ENCODE results near the gene BTBD6.
"Not testable (repeated sequence)": the region's sequence is repeated elsewhere in the genome, so short reads cannot be mapped to it uniquely, and the experiment has no call there.

Gene BTBD6

DNA sequence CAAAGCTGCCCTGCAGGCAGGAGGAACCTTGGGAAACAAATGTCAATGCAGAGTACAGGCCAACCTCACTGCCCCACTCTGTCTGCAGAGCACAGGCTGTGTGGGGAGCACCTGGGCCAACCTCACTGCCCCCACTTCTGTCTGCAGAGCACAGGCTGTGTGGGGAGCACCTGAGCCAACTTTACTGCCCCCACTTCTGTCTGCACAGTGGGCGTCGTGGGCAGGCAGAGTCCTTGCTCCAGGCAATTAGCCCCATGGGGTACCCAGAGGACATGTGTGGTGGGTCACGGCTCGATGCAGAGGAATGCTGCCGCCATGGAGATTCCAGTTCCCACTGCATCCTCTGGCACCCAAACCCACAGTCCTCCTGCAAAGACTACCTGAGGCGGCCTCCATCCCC, 26.3 kb downstream of the BTBD6 start:
- no peak for DNase-seq

DNA sequence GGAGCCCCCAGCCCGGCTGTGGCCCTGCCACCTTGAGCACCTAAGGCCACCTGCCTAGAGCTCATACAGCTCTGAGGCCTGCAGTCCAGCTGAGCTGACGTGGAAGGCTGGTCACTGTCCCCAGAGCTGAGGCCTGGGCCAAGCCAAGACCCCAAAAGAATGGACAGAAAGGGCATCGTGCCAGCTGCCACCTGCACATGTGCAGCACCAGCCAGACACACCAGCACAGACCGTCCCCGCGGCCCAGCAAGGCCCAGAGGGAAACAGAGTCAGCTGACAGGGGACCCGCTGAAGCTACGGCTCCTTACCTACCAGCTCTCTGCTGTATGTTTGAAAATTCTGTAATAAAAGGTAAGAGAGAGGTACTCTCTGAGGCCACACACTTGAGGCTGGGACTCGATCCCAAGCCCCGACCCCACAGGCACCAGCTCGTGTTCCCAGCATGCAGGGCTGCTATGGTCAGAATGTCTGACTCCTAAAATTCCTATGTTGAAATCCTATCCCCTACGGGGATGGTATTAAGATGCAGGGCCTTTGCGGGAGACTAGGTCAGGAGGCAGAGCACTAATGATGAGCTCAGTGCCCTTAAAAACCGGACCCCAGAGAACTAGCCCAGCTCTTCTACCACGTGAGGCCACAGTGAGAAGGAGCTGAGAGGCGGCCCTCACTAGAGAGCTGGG, 27.1 kb downstream of the BTBD6 start:
- no peak for DNase-seq

GRCh38 chr14:105277448-105277847, 29.1 kb downstream of the BTBD6 start:
- not testable (repeated sequence) for DNase-seq

DNA sequence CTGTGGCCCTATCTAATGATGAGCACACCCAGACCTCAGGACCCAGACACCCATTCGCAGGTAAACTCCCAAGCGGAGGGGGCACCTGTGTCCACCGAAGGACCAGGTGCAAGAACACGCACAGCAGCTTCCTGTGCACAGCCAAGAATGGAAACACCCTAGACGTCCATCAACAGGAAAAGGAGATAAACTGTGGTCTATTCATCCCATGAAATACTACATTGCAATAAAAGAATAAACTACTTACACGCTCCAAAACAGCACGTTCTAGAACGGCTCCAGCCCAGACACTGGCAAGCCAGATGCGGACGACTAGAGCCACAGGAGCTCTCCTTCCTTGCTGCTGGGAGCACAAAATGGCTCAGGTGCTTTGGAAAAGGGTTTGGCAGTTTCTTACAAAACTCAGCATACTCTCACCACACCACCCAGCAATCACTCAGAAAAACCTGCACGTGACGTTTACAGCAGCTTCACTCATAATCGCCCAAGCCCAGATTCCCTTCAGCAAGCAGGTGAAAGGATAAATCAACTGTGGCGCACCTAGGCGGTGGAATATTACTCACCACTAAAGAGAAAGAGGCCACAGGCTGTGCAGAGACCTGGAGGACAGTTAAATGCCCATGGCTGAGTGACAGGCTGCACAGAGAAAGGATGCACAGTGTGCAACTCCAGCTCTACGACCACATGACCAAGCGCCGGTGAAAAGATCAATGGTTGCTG, 31.5 kb downstream of the BTBD6 start:
- DNase-seq, result no peak

GRCh38 chr14:105280525-105280924, 32.2 kb downstream of the BTBD6 start:
- no peak for DNase-seq

- peak; percentile 61 for DNase-seq
Observed at GRCh38 chr14:105281371-105282097, 33.2 kb downstream of the BTBD6 start.

- DNase-seq, result no peak
Observed at GRCh38 chr14:105282098-105282725, 33.9 kb downstream of the BTBD6 start.

DNA sequence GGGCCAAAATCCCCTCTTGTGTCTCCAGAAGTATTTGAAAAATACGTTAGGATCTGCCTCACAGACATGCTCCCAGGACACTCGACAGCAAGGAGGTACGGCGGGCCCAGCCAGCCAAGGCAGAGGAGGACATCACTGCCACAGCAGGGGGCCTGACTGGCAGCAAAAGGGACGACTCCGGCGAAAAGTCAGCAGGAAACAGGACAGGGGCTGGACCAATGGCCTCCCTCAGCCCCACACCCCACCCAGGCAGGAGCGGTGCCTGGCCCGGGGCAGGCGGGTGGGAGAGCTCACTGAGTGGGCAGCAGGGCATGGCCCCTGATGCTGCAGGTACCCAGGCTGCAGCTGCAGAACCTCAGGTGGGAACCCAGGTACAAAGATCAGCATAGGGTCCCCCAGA, 34.7 kb downstream of the BTBD6 start:
- DNase-seq, result no peak

DNA sequence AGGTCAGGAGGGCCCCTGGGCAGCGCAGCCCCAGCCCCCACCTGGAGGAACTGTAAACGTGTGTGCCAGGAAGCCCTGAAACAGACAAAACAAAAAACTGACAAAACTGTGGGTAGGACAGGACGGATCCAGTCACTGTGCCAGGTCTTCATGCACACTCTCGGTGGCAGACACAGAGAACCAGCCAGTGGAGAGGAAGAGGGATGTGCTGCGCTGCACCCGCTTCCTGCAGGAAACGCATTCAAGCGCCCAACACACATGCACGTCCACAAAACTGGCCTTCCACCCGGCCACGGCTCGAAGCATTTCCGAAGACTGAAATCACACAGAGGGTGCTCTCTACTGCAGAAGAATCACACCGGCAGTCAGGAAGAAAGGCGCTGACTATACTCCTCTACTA, 35.6 kb downstream of the BTBD6 start:
- peak; percentile 4 for DNase-seq

DNA sequence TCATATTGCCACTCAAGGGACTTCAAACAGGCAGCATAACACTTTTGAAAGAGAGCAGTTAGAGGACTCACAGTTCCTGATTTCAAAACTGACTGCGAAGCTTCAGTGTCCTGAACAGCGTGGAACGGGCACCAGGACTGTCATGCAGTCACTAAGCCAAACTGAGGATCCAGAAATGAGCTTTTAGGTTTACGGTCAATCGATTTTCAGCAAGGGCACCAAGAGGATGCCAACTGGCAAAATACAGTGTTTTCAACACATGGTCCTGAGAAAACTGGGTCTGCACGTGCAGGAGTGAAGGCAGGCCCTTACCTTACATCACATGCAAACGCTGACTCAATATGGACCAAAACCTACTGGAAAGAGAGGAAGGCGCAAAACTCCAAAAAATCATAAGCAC, 36.8 kb downstream of the BTBD6 start:
- DNase-seq, result no peak

DNA sequence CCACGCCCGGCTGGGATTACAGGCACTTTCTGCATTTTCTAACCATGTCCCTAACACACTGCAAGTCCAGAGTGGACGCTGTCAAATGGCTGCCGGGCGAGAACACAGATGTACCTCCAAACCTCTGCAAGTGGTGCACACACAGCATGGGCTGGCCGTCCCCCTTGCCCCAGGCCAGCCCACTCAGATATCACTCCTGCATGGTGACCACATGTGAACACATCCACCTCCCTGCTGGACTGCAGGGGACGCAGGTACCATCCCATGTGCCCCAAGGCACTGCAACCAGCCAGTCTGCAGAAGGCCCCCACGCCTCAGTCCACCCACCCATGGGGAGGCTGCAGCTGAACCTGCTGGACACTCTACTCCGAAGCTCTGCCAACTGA, 38.4 kb downstream of the BTBD6 start:
- DNase-seq, result no peak

DNA sequence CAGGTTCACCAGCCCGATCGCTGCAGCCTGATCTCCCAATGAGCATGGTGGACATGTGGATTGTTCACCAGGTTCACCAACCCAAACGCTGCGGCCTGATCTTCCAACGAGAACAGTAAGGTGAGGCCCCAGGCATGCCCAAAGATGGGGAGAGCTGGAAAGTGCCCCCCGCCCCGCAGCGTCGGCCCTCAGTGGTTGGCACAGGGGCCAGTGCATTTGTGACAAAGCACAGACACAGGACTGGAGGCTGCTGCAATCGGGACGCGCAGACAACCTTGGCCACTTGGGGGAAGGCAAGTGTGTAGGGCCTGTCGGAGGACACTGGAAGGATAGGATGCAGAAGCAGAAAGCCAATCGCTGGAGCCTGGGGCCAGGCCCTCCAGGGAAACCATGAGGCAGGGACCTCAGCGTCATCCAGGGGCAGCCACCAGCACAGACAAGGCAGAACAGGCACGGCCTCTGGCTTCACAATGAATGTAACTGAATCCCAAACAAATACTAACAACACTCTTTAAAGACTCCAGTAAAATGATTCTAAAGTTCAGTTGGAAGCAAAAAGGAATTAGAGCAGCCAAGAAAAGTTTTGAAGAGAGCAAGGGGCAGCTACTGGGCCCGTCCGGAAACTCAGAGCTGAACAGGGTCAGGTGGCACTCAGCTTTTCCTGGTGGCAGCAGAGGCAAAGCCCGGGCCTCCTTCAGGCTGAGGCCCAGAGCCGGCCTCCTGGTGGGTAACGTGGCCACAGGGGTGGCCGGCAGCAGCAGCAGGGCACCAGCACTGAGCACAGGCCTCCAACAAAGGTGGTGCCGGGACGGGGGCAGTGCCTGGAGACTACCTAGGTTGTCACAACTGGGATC, 39.1 kb downstream of the BTBD6 start:
- no peak for DNase-seq

DNA sequence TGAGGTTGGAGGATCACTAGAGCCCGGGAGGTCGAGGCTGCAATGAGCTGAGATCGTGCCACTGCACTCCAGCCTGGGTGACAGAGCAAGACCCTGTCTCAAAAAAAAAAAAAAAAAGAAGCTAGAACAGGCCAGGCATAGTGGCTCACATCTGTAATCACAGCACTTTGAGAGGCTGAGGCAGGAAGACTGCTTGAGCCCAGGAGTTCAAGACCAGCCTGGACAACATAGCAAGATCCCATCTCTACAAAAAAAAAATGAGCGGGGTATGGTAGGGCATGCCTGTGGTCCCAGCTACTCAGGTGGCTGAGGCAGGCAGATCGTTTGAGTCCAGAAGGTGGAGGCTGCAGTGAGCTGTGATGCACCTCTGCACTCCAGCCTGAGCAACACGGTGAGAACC, 40.6 kb downstream of the BTBD6 start:
- DNase-seq, result not testable (repeated sequence)

DNA sequence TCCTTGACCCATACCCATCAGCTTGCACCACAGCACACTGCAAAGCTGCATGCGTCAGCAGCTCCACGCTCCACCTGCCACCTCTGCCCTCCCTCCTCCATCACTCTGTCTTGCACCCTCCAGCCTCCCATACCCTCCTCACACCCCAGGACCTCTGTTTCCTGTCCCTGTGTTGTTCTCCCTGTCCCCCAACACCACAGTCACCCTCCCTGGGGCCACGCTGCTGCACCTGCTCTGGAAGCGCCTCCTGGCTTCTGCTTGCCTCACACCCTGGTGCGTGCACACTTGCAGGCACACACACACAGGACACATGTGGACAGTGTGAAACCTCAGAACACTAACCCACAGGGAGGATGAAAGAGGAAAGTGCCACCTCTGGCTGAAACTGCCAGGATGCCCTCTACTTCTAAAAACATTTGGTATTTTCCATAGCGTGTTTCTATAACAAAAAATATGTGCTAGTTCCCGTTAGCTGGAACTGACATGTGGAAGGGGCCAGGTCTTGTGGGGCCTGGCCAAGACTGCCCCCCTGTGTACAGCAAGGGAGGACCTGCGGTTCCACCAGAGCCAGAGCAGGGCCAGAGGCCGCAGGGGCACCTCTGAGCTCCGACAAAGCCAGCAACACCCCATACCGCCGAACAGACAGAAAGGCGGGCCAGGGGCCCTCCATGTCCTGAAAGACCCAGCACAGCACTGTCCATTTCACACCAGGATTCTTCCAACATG, 42.5 kb downstream of the BTBD6 start:
- no peak for DNase-seq

DNA sequence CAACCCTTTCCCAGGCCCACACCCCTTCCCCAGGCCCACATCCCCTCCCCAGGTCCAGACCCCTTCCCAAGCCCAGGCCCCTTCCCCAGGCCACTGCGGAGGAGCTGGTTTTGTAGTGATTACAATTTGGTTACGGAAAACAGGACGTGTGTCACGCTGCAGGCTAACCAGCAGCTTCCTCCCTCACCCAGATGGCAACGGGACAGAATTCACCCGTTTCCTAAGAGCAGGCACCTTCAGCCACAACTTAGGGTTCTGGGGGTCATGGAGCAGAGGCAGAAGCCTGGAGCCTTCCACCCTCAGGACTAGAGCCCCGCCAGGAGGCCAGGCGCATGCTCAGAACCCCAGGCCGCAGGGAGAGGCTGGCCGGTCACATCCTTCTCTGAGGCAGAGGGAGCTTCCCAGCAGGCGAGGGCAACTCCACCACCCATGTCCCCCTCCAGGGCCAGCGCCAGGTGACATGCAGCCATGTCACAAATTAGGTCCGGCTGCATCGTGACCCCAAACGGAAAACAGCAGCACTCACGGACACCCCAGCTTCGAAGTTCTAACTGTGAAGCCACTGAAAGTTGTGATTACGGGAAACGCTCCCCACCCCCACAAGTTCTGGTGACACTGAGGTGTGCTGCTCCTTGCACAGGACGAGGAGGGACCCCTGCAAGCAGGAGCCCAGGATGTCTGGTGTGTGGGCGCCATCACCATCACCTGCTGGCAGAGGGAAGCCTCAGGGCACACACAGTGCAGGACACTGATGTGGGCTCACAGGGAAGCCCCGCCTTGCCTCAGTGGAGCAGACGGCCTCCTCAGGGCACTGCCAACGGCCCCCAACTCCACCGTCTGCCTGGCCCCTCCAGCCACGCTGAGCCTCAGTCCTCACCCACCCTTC, 44.7 kb downstream of the BTBD6 start:
- DNase-seq, result no peak

DNA sequence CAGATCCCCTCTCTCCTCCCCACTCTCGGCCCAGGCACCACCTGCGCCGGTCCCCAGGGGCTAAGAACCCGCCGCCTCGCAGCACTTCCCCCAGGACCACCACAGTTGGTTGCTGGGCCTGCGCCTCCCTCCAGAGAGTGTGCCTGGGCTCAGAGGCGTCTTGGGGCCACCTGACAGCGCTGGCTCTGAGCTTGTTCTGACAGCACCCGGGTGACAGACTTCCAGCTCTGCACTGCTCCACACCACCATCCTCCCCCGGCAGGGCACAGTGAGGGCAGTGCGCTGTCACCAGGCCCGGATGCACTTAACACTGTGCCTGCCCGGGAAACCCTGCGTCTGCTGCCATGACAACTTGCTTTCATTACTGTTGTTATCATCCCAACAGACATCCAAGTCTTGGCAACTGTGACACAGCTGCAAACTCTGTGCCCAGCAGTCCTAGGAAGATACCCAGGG, 45.8 kb downstream of the BTBD6 start:
- peak; percentile 45 for DNase-seq

DNA sequence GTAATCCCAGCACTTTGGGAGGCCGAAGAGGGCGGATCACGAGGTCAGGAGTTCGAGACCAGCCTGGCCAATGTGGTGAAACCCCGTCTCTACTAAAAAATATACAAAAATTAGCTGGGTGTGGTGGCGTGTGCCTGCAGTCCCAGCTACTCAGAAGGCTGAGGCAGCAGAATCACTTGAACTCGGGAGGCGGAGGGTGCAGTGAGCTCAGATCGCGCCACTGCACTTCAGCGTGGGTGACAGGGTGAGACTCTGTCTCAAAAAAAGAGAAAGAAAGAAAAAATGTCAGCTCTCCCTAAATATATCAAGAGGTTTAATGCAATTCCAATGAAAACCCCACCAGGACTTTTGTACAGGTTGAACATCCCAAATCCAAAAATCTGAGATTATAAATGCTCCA, 49.0 kb downstream of the BTBD6 start:
- DNase-seq, result not testable (repeated sequence)

GRCh38 chr14:105299654-105300541, 51.6 kb downstream of the BTBD6 start:
- no peak for DNase-seq
